HG02884 (cell line): ENCODE data around the gene KCNA1.
"Not testable (repeated sequence)": the region's sequence is repeated elsewhere in the genome, so short reads cannot be mapped to it uniquely, and the experiment has no call there.

Source experiments
- ATAC-seq: cut with Tn5 transposase; IDR thresholded peaks from one replicate; pipeline ENCODE4 v1.9.1; 2021; ENCODE audit warnings: mild to moderate bottlenecking, moderate library complexity; ENCODE audit not compliant: unreplicated experiment

The KCNA1 gene

GRCh38 chr12:4909734-4910501, at the start of gene KCNA1:
KCNA1 (plus strand) TSS chr12:4909905; CDS start chr12:4911379, 1,474 bp downstream.
- no peak for ATAC-seq

- no peak for ATAC-seq
These were observed 49.0 kb upstream of the KCNA1 start for GRCh38 chr12:4860741-4861140.

- no peak for ATAC-seq
These were observed 46.9 kb upstream of the KCNA1 start for GRCh38 chr12:4862809-4863208.

GRCh38 chr12:4864575-4864974, 45.1 kb upstream of the KCNA1 start:
- ATAC-seq = no peak

GRCh38 chr12:4865246-4865645, 44.5 kb upstream of the KCNA1 start:
- no peak for ATAC-seq

- ATAC-seq = no peak
These were observed 43.4 kb upstream of the KCNA1 start for GRCh38 chr12:4866299-4866698.

GRCh38 chr12:4867384-4867783, 42.3 kb upstream of the KCNA1 start:
- no peak for ATAC-seq

- no peak for ATAC-seq
These were observed 39.3 kb upstream of the KCNA1 start for GRCh38 chr12:4870423-4870822.

GRCh38 chr12:4871514-4871913, 38.2 kb upstream of the KCNA1 start:
- ATAC-seq = no peak

- ATAC-seq = no peak
These were observed 35.8 kb upstream of the KCNA1 start for GRCh38 chr12:4873947-4874346.

- ATAC-seq = no peak
These were observed 35.0 kb upstream of the KCNA1 start for GRCh38 chr12:4874671-4875070.

- not testable (repeated sequence) for ATAC-seq
These were observed 30.2 kb upstream of the KCNA1 start for GRCh38 chr12:4879481-4879880.

GRCh38 chr12:4881266-4882064, 28.2 kb upstream of the KCNA1 start:
- no peak for ATAC-seq

- ATAC-seq = no peak
These were observed 17.8 kb upstream of the KCNA1 start for GRCh38 chr12:4891866-4892265.

- ATAC-seq = no peak
These were observed 17.3 kb upstream of the KCNA1 start for GRCh38 chr12:4892418-4892817.

GRCh38 chr12:4894019-4894418, 15.7 kb upstream of the KCNA1 start:
- no peak for ATAC-seq

- no peak for ATAC-seq
These were observed 10.3 kb upstream of the KCNA1 start for GRCh38 chr12:4899364-4899763.

GRCh38 chr12:4900327-4900726, 9.4 kb upstream of the KCNA1 start:
- ATAC-seq = no peak

- ATAC-seq = no peak
These were observed 4.4 kb upstream of the KCNA1 start for GRCh38 chr12:4905316-4905715.

GRCh38 chr12:4908684-4909409, 858 bp upstream of the KCNA1 start:
- ATAC-seq = no peak

- no peak for ATAC-seq
These were observed 333 bp upstream of the KCNA1 start for GRCh38 chr12:4909410-4909733.
